ENCODE results near the gene KCND3. TPM values are rescaled to one million over a fixed set of nuclear protein-coding genes. Genes with fewer than 3 reads are reported as not detected.

KCND3 gene
- total and polyA plus RNA-seq, 2 donors (not counting 3 experiments of a cell fraction or from before 2014, with no cell fraction given): 0.03 TPM; not detected in 1

DNA sequence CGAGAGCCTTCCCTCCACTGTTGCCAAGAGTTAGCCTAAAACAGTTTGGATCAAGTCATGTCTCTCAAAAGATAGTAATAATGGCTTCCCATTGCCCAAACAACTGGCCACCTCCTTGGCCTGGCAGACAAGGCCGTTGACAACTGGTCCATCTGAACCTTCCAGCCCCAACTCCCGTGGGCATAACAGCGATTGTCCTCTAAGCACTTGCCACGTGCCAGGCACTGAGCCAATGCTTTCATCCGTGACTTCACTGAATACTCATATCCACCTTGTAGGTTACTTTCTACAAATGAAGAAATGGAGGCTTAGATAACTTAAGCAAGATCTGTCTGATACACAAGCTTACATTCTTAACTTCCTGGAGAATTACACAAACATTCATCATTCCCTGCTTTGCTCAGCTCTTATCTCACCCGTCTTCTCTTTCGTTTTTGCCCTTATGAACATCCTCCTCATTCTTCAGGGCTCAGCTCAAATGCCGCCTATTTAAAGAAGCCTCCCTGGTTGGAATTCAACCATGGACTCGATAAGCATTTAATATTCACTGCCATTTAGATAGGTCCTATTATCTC lies 106.4 kb downstream of the KCND3 start:
- Histone ChIP-seq H3K27me3 (ENCODE audit: control insufficient read depth in 2 of 2, insufficient read depth in 2 of 2, low read length in 2 of 2) (peaks cover 0 to 5% of the 10 kb centered on the region in 2 experiments), H3K27ac (ENCODE audit: insufficient read depth, low read depth, low read length) (no peak overlapping the region), H3K79me2 (ENCODE audit: control insufficient read depth, insufficient read depth, low read length) (no peaks in the 10 kb centered on the region), H4K20me1 (replicated peaks; ENCODE audit: control insufficient read depth, extremely low read depth, insufficient read depth, low read length) (no peaks in the 10 kb centered on the region), H3K9me1 (replicated peaks; ENCODE audit: control insufficient read depth, extremely low read depth, insufficient read depth, low read length) (no peaks in the 10 kb centered on the region), H3K4me1 (ENCODE audit: control insufficient read depth, extremely low read depth, insufficient read depth, low read length) (no peaks in the 10 kb centered on the region), H3K9ac (replicated peaks; ENCODE audit: extremely low read depth, insufficient read depth, low read length) (no peak overlapping the region), H3K4me3 (replicated peaks in 1 of 3; ENCODE audit: insufficient read depth in 1 of 3, low read depth in 1 of 3, low read length in 3 of 3) (no peak overlapping the region), H3K4me2 (ENCODE audit: insufficient read depth, low read length) (no peak overlapping the region), H3K9me3 (replicated peaks; ENCODE audit: control insufficient read depth, insufficient read depth, low read length) (no peaks in the 10 kb centered on the region), H3K36me3 (ENCODE audit: control insufficient read depth in 2 of 2, extremely low read depth in 1 of 2, insufficient read depth in 2 of 2, low read length in 2 of 2) (no peaks in the 10 kb centered on the region), H2AFZ (ENCODE audit: low read depth, low read length) (no peak overlapping the region)
- dilution Hi-C loops (cut with MboI; ENCODE audit: extremely low pct_ligation_motif_present, low sequenced_read_pairs): no loop called here
- CTCF ChIA-PET: no interaction called here
- POLR2A ChIA-PET: no interaction called here
- BruUV-seq (replicated peaks): no TSS peak
- FAIRE-seq (no peak), DNase-seq (ENCODE audit: low read depth, low spot score) (no peak)
- TF ChIP-seq POLR2A (IDR thresholded peaks at IDR 0.05; ENCODE audit: low read depth, low read length) (no peak), JUN (IDR thresholded peaks at IDR 0.05; ENCODE audit: borderline replicate concordance, insufficient read depth, insufficient read length, low read depth) (no peak), EZH2 (IDR thresholded peaks at IDR 0.05; ENCODE audit: borderline replicate concordance, low read depth, low read length, severe bottlenecking) (no peak), FOS (IDR thresholded peaks at IDR 0.05; ENCODE audit: borderline replicate concordance, insufficient read depth, low read length) (no peak), POLR2AphosphoS5 (IDR thresholded peaks at IDR 0.05; ENCODE audit: insufficient read depth, low read depth, low read length) (no peak), MYC (IDR thresholded peaks at IDR 0.05; ENCODE audit: low read depth, low read length) (no peak), GATA2 (IDR thresholded peaks at IDR 0.05; ENCODE audit: insufficient read depth, insufficient read length, low read depth, low read length) (no peak)
- TF ChIP-seq, protein P1, sequence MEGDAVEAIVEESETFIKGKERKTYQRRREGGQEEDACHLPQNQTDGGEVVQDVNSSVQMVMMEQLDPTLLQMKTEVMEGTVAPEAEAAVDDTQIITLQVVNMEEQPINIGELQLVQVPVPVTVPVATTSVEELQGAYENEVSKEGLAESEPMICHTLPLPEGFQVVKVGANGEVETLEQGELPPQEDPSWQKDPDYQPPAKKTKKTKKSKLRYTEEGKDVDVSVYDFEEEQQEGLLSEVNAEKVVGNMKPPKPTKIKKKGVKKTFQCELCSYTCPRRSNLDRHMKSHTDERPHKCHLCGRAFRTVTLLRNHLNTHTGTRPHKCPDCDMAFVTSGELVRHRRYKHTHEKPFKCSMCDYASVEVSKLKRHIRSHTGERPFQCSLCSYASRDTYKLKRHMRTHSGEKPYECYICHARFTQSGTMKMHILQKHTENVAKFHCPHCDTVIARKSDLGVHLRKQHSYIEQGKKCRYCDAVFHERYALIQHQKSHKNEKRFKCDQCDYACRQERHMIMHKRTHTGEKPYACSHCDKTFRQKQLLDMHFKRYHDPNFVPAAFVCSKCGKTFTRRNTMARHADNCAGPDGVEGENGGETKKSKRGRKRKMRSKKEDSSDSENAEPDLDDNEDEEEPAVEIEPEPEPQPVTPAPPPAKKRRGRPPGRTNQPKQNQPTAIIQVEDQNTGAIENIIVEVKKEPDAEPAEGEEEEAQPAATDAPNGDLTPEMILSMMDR (IDR thresholded peaks at IDR 0.05; ENCODE audit: extremely low read depth in 1 of 2, insufficient read depth in 1 of 2, low read depth in 1 of 2, low read length in 2 of 2): no peak
- TF ChIP-seq, protein P2, sequence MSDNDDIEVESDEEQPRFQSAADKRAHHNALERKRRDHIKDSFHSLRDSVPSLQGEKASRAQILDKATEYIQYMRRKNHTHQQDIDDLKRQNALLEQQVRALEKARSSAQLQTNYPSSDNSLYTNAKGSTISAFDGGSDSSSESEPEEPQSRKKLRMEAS (IDR thresholded peaks at IDR 0.05; ENCODE audit: insufficient read depth, insufficient read length): no peak
- intact Hi-C loops (cut with micrococcal nuclease): no loop called here

Data from endothelial cell of umbilical vein (primary cell).